NCI-H82 (cell line): Measurements from ENCODE around the gene PKP3.
"Not testable (repeated sequence)": the region's sequence is repeated elsewhere in the genome, so short reads cannot be mapped to it uniquely, and the experiment has no call there.

Experiments
- DNase-seq: peaks from one replicate; lab custom pipeline; 2025; lab: John Stamatoyannopoulos, UW

The PKP3 gene

GRCh38 chr11:362642-363442 is 31.2 kb upstream of the PKP3 start:
- no peak for DNase-seq

DNA sequence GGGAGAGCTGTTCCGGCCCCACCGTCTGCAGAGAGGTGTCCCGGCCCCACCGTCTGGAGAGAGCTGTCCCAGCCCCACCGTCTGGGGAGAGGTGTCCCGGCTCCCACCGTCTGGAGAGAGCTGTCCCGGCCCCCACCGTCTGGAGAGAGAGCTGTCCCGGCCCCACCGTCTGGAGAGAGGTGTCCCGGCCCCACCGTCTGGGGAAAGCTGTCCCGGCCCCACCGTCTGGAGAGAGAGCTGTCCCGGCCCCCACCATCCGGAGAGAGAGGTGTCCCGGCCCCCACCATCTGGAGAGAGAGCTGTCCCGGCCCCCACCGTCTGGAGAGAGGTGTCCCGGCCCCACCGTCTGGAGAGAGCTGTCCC is 30.6 kb upstream of the PKP3 start:
- DNase-seq: not testable (repeated sequence)

GRCh38 chr11:363948-364761 is 29.9 kb upstream of the PKP3 start:
- DNase-seq: peak; percentile 71

DNA sequence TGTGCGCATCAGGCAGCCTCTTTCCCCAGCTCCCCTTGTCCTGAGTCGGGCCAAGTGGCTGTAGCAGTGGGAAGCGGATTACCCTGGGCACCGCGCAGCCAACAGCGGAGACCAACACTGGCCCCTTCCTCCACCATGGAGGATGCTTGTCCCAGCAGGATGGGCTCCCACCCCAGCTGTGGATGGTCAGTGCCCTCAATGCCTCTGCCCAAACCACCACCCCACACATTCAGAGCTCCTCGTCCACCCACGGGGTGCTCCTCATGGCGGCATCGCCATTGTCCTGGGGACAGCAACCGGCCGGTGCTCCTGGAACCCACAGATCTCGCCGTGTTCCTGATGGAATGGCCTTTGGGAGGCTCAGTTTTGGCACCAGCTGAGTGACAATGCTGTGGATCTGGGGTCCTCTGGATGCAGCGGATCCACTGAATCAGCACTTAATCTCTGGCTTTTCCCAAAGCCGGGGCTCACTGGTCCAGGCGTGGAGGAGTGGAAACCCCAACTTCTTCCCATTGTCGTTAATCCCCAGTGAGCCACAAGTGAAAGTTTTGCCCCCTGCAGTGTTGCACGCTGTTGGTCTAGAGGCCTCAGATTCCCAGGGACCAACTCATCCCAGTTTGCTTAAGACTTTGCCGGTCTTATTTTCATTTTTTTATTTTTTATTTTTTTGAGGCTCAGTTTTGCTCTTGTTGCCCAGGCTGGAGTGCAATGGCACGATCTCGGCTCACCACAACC is 28.9 kb upstream of the PKP3 start:
- DNase-seq: no peak

DNA sequence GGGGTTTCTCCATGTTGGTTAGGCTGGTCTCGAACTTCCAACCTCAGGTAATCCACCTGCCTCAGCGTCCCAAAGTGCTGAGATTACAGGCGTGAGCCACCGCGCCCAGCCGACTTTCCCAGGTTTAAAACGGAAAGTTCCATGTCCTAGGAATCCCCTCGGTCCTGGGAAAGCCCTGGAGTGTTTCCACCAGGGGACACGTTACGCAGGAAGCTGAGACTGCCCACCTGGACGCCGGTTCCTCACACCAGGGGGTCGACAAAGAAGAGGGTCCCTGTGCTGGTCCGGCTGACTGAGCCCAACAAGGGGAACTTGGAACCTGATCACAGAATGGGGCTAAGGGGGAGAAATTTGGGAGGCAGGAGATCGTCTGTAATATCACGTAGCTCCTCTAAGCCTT is 28.2 kb upstream of the PKP3 start:
- no peak for DNase-seq

DNA sequence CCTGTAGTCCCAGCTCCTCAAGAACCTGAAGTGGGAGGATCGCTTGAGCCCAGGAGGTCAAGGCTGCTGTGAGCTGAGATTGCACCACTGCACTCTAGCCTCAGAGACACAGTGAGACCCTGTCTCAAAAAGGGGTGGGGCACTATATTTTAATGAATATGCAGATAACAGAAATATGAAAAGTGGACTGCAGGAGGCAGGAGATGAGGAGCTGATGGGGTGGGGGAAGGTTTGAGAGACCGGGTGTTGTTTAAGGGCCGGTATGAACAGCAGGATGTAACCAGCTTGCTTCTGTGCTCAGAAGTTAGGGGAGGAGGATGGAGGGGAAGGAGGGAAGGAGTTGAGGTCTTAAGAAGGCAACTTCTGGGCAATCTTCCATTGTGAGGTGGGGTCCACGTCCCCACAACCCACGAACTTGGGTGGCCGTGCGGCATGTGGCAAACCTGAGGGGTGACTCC is 26.0 kb upstream of the PKP3 start:
- DNase-seq: no peak

GRCh38 chr11:368414-369335 is 25.3 kb upstream of the PKP3 start:
- peak; percentile 31 for DNase-seq

GRCh38 chr11:369336-370018 is 24.5 kb upstream of the PKP3 start, which contains the start of gene B4GALNT4:
B4GALNT4 (plus strand) TSS chr11:369499; CDS start chr11:369804, 305 bp downstream.
- DNase-seq: peak; percentile 61

DNA sequence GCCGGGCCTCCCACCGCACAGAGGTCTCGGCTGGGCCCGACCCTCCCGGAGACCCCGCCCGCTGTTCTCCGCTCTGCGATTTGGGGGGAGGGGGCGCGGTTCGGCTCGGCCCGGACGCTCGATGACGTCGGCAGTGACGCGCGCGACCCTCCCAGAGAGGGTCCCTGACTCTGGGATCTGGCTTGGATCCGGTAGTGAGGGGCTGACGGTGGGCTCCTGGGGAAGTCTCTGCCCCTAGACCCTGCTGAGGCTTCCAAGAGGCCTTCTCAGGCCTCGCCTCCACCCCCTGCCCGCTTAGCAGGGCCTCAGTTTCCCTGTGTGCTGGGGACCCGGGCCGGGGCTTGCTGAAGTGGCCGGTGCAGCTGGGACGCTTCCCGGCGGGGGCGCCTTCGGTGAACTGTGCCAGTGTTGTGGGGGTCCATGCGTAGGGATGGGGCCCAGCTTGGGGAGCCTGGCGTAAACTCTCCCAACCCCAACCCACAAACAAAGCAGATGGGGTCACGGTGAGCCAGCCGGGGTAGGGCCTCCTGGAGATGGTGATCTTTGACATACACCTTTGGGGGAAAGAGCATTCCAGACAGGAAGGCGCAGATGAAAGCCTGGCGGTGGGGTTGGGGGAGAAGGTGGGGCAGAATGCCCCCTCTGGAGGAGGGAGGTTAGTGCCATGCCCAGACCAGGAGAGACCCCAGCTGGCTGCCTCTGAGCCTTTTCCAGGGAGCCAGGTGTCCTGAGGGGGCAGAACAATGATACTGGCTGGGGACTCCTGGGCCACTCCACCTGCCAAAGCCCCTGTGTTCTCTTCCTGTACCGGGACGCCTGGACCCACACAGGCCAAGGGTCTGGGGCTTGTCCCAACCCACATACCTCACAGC is 23.7 kb upstream of the PKP3 start:
- DNase-seq: peak; percentile 39

DNA sequence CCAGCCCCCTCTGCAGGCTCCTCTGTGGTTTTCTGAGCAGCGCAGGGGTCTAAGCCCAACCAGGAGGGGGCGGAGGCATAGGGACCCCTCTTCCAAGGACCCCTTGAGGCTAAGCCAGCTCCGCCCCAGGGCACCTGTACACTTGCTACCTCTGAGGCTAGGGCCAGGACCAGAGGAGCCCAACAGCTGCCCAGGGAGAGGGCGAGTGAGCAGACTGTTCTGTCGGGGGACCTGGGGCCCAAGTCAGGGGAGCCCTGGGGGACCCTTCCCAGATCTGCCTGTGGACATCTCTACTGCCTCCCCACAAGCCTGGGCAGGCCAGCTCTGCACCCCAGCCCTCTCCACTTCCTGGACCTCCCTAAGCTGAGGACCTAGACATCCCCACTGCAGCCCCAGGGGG is 23.0 kb upstream of the PKP3 start:
- no peak for DNase-seq

GRCh38 chr11:371716-372590 is 22.1 kb upstream of the PKP3 start:
- DNase-seq: peak; percentile 65

- no peak for DNase-seq
Measured at GRCh38 chr11:372809-373715, 20.9 kb upstream of the PKP3 start.

GRCh38 chr11:373716-374551 is 20.1 kb upstream of the PKP3 start:
- no peak for DNase-seq

GRCh38 chr11:375065-376025 is 18.7 kb upstream of the PKP3 start:
- DNase-seq: no peak

DNA sequence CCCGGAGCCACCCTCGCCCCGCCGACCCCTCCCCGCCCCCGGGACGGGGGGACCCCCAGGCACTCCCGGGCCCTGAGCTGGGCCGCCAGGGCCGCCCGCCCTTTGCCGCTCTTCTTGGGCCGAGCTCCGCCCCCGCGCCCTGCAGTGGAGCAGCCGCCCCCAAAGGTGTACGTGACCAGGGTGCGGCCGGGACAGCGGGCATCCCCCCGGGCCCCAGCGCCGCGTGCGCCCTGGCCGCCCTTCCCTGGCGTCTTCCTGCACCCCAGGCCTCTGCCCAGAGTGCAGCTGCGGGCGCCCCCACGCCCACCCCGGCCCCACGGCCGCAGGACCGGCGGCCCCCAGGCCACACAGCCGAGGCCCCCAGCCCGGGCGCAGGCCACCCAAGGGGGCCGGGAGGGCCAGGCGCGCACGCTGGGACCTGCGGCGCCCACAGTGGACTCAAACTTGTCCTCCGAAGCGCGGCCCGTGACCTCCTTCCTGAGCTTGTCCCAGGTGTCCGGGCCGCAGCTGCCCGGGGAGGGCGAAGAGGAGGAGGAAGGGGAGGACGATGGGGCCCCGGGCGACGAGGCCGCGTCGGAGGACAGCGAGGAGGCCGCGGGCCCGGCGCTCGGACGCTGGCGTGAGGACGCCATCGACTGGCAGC is 17.4 kb upstream of the PKP3 start:
- DNase-seq: no peak
